Activated effector memory CD4-positive, alpha-beta T cell treated with Interleukin-2 at 50 U/mL for 16 hours (primary cell): Measurements from ENCODE around the gene ZBTB43.
A peak's percentile ranks its signal among the peaks of the same experiment; 100 is the strongest.

Source experiments
- DNase-seq: peaks from one replicate; pipeline ENCODE4 v3.0.0-alpha.2; 2020

The ZBTB43 gene

GRCh38 chr9:126860077-126860756, 55.4 kb downstream of the ZBTB43 start, which contains the start of gene ZBTB34:
Gene ZBTB34 (plus strand): TSS chr9:126860639. CDS start chr9:126879400, 18,761 bp downstream.
- DNase-seq: peak; percentile 71

DNA sequence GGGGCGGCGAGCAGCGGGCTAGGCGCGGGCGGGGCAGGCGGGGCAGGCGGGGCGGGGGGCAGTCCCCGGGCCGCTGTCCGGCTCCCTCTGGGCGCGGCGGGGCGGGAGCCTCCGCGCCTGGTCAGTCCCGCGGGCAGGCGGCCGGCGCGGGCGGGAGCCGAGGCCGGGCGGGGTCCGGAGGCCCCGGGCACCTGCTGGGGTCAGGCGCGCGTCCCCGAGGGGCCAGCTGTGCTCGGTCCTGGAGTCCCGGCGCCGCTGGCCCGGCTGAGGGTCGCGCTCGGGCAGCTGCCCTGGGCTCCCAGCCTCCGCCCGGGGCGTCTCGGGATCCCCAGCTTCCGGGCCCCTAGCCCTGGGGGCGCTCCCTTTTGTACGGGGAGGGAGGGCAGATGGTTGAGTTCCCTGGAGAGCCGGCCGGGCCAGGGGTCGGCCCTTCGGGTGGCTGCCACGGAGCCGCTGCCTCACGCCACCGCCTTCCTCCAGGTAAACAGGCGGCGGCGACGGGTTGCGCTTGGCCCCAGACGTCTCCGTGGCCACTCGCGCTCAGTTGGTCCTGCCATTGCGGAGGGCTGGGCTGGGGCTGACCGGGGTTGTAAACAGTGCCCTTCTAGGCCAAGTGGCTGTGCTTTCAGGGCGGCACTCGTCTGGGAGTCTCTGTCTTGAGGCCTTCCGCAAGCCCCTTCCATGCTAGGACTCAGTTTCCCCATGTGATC, 56.1 kb downstream of the ZBTB43 start:
- DNase-seq: no peak

- no peak for DNase-seq
These were observed 56.9 kb downstream of the ZBTB43 start for GRCh38 chr9:126861707-126862103.

GRCh38 chr9:126862104-126862761, 57.4 kb downstream of the ZBTB43 start:
- DNase-seq: no peak

- DNase-seq: no peak
These were observed 59.9 kb downstream of the ZBTB43 start for GRCh38 chr9:126864771-126865170.

DNA sequence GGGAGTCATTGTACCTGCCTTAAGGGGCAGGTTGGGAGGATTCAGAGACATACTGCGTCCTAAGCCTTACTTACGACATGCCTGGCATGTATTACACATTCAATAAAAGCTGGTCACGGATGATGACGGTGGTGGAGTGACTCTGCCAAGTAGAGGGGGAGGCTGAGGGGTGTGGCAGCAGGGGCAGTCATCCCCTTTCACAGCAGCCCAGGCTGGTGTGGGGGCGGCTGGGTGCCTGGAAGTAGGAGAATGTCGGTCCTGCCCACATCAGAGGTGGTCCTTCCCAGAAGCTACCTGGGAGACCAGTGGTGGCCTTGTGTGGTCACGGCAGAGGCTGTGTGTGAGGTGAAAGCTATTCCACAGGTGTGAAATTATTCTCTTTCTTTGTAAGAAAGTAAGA, 64.5 kb downstream of the ZBTB43 start:
- DNase-seq: no peak

DNA sequence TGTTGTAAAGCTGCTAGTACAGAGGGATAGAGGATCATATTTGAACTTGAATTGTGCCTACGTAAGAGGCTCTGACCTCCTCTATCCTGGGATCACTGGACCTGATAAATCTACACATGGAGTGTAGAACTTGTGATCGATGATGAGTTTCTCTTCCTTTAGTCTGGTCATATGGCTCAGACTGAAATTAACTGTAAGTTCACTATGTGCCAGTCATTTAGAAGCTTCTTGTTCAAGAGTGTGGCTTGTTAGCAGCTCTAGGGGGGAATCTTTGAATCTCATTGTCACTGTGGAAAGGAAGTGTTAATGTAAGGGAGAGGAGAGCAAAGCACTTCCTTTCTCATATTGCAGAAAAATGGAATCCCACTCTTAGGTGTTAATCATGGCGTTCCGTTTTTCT, 67.7 kb downstream of the ZBTB43 start:
- no peak for DNase-seq

DNA sequence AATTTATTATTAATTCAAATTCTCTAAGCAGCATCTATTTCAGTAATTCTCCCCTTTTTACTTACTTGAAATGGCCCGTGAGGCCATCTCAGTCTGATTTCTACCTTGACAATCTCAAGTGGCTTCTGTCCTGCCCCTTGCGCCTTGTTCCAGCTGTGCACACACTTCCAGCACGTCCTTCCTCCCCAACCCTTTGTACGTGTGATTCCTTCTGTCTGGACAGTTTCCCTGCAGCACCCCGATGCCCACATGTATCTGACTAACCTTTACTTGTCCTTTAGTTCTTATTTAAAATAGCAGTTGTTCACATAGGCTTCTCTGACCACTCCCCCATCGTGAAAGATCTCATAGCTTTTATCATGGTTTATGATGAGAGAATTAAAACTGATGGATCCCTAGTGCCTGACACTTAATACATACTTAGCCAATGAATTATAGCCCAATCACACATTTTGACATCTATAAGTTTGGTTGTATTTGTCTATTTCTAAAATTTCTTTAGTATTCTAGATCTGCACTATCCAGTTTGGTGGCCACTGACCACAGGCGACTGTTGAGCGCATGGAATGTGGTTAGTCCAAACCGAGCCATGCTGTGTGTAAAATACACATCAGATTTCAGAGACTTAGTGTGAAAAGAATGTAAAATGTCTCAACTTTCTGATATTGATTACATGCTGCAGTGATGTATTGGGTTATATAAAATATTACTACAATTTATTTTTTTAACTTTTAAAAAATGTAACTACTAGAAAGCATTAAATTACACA, 69.9 kb downstream of the ZBTB43 start:
- DNase-seq: no peak

- DNase-seq: no peak
These were observed 71.1 kb downstream of the ZBTB43 start for GRCh38 chr9:126875756-126876510.

DNA sequence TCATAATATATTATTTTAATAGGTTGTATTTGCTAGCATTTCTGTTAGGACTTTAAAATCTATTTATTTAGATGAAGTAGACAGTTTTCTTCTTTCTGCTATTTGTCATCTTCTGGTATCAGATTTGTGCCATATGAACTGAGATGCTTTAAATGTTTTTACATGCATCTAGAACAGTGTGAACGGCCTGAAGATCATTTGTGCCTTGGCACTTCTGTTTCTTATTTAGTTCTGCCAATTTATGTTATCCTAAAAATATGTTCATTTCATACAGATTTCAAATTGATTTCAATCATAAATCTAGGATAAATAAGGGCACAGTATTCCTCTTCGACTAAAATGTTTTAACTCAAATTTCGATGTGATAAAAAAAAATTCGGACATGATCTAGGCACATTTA, 71.7 kb downstream of the ZBTB43 start:
- no peak for DNase-seq

GRCh38 chr9:126877418-126877817, 72.6 kb downstream of the ZBTB43 start:
- no peak for DNase-seq

DNA sequence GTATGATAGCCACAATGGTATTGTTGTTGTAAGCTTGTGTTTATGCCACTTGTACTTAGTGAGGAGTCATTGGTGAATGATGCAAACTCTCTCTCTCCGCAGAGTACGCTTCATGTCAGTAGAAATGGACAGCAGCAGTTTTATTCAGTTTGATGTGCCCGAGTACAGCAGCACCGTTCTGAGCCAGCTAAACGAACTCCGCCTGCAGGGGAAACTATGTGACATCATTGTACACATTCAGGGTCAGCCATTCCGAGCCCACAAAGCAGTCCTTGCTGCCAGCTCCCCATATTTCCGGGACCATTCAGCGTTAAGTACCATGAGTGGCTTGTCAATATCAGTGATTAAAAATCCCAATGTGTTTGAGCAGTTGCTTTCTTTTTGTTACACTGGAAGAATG, 74.4 kb downstream of the ZBTB43 start:
- no peak for DNase-seq

DNA sequence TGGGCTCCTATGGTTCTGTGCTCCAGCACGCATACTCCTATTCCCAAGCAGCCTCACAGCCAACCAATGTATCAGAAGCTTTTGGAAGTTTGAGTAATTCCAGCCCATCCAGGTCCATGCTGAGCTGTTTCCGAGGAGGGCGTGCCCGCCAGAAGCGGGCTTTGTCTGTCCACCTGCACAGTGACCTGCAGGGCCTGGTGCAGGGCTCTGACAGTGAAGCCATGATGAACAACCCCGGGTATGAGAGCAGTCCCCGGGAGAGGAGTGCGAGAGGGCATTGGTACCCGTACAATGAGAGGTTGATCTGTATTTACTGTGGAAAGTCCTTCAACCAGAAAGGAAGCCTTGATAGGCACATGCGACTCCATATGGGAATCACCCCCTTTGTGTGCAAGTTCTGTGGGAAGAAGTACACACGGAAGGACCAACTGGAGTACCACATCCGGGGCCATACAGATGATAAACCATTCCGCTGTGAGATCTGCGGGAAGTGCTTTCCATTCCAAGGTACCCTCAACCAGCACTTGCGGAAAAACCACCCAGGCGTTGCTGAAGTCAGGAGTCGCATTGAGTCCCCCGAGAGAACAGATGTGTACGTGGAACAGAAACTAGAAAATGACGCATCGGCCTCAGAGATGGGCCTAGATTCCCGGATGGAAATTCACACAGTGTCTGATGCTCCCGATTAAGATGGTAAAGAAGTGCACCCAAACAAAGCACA, 75.5 kb downstream of the ZBTB43 start:
- DNase-seq: no peak

DNA sequence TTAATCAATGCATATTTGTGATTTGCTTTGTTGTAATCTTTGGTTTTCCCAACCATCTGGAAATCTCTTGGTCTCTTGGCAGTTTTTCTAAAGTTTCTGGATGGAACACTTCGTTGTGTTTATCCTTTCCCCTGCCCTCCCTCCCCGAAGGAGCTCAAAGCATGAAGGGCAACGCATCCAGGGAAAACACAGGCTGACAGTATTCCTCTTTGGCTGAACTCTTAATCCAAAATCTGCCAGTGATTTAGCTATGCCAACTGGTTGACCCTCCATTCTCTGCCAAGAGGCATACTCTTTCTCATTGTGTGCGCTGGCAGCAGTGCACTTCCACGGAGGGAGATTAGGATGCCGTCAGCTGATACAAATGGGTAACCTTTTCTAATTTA, 76.1 kb downstream of the ZBTB43 start:
- no peak for DNase-seq

- no peak for DNase-seq
These were observed 77.9 kb downstream of the ZBTB43 start for GRCh38 chr9:126882746-126883145.

DNA sequence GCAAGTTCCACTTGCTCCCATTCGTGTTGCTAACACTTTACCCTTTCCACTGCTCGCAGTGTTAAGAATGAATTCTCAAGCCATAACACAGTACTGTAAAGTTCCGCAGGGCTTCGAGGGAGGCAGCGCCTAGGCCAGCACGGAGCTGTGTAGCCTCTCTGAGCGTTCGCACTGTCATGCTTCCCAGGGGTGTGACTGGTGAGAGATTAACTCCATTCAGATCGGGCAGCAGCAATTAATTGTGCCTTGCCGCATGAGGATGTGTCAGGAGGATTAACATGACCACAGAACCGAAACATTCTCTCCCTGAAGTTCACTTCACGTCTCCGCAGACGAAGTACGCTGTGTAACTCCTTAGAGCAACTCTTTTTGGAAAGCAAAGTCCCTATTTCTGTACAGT, 78.8 kb downstream of the ZBTB43 start:
- no peak for DNase-seq

- DNase-seq: no peak
These were observed 80.3 kb downstream of the ZBTB43 start for GRCh38 chr9:126885131-126885641.

GRCh38 chr9:126886034-126886822, 81.4 kb downstream of the ZBTB43 start:
- no peak for DNase-seq

DNA sequence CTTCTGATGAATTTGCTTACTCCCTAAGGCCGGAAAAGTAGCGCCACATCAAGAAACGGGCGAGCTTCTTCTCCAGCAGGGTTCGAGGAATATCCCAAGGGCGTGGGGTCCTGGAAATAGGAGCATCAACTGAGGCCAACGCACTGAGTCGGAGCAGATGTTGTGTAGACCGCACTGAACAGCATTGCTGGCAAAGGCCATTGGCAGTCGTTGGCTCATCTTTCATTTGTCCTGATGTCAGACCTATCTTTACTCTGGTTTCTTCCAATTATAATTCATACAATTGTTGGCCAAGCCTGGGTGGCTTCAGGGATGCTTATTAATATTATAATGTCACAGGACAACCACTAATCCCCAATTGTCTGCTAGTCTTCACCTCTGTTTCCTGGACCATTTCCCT, 82.1 kb downstream of the ZBTB43 start:
- DNase-seq: no peak
